GM12873 (cell line): Measurements from ENCODE around the gene NBPF9.
"Not testable (repeated sequence)": the region's sequence is repeated elsewhere in the genome, so short reads cannot be mapped to it uniquely, and the experiment has no call there.

Experiments
- TF ChIP-seq, protein P1 (sequence below): IDR thresholded peaks from 2 replicates; pipeline ENCODE4 v1.5.1; 2012; ENCODE audit warnings: low read depth, mild to moderate bottlenecking, moderate library complexity, low read length, control low read depth; ENCODE audit not compliant: insufficient read depth; ENCODE audit errors: missing control alignments

Gene NBPF9, protein sequence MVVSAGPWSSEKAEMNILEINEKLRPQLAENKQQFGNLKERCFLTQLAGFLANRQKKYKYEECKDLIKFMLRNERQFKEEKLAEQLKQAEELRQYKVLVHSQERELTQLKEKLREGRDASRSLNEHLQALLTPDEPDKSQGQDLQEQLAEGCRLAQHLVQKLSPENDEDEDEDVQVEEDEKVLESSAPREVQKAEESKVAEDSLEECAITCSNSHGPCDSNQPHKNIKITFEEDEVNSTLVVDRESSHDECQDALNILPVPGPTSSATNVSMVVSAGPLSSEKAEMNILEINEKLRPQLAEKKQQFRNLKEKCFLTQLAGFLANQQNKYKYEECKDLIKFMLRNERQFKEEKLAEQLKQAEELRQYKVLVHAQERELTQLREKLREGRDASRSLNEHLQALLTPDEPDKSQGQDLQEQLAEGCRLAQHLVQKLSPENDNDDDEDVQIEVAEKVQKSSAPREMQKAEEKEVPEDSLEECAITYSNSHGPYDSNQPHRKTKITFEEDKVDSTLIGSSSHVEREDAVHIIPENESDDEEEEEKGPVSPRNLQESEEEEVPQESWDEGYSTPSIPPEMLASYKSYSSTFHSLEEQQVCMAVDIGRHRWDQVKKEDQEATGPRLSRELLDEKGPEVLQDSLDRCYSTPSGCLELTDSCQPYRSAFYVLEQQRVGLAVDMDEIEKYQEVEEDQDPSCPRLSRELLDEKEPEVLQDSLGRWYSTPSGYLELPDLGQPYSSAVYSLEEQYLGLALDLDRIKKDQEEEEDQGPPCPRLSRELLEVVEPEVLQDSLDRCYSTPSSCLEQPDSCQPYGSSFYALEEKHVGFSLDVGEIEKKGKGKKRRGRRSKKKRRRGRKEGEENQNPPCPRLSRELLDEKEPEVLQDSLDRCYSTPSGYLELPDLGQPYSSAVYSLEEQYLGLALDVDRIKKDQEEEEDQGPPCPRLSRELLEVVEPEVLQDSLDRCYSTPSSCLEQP (N-terminal part only)

DNA sequence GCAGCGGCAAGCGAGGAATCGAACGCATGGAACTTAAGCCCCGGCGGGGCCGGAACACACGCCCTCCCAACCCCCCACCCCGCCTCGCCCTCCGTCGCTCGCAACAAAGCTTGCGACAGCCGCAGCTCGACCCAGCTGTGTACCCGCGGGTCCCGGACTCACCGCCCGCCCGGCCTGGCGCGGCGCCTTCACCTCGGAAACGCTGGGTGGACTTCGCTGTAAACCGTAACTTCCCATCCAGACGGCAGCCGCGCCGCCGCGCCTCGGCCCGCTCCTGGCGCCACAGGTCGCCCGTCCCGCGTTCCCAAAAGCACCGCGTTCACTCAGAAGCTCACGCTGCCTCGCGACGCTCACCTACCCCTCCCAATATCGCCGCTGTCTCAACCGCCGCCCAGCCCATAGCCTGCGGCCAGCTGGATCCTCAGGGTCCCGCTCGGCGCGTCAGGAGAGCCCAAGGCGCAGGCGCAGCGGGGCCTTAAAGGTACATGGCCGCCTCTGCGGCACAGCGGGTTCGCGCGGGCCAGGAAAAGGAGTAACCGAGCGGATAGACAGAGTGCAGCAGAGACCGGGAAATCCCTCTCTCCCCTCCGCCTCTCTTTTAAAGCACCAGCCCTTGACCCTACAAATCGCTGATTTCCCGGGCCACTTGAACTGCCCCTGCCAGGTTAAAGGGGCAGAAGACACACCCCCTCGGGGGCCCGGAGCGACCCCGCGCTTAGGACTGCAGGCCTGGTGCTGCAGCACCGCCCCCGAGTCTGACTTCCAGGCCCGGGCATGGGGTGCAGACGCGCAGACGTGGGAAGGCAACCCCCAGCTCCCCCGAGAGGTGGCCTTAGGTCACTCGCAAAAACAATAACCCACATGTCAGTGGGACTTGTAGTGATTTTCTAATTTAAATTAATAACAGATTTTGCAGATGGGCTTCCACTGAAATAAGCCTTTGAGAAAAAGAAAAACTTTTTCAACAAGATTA, at the start of gene NBPF9:
Gene NBPF9 (minus strand): TSS at position 443 of the 973 bp plus-strand sequence. CDS start 21,412 bp downstream, outside the sequence.
- TF ChIP-seq, protein P1, sequence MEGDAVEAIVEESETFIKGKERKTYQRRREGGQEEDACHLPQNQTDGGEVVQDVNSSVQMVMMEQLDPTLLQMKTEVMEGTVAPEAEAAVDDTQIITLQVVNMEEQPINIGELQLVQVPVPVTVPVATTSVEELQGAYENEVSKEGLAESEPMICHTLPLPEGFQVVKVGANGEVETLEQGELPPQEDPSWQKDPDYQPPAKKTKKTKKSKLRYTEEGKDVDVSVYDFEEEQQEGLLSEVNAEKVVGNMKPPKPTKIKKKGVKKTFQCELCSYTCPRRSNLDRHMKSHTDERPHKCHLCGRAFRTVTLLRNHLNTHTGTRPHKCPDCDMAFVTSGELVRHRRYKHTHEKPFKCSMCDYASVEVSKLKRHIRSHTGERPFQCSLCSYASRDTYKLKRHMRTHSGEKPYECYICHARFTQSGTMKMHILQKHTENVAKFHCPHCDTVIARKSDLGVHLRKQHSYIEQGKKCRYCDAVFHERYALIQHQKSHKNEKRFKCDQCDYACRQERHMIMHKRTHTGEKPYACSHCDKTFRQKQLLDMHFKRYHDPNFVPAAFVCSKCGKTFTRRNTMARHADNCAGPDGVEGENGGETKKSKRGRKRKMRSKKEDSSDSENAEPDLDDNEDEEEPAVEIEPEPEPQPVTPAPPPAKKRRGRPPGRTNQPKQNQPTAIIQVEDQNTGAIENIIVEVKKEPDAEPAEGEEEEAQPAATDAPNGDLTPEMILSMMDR = not testable (repeated sequence)
